ENCODE measurements around the gene FIGNL1.

Gene FIGNL1

DNA sequence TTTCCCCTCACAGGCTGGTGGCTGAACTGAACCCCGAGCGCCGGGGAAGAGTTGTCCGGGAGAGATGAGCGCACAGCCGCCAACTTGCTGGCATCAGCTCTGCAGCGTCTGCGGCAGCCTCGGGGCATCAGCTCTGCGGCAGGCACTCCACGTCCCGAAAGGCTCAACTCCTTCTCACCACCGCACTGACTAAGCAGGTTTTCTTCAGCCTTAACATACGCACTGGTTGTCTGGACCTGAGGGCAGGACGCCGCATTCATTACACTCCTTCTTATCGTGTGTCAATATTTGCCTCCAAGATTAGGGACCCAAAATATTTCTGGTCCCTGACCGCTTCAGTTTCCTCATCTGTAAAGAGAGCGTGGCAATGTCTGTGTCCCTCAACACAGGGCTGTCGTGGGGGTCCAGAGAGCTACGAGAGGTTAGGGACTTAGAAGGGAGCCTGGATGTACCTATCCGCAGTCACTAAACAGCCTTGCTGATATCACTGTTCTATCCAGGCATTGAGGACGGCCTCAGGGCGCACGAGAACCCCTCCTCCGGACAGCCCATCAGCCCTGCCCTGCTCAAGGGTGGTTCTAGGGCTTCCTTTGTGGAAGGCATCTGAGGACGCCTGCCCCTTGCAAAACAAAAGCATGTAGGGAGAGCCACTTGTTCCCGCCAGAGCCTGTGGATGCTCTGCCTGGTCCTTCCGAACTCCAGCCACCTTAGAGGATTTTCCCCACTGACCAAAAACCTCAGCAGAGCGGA lies 42.8 kb upstream of the FIGNL1 start:
- Histone ChIP-seq H3K4me1 (ENCODE audit: insufficient read depth, low read length, poor library complexity, severe bottlenecking) (peaks cover 21% of the 10 kb centered on the region), H3K9me2 (replicated peaks; ENCODE audit: low read depth, low read length) (no peaks in the 10 kb centered on the region), H3F3A (ENCODE audit: low read depth) (no peaks in the 10 kb centered on the region), H3K9me3 (ENCODE audit: insufficient read depth, low read depth, low read length) (no peaks in the 10 kb centered on the region; the same call in 1 of the 2 replicates), H3K4me3 (ENCODE audit: low read length, poor library complexity, severe bottlenecking) (no peak overlapping the region), H3K9ac (ENCODE audit: low read depth, low read length, poor library complexity, severe bottlenecking) (no peak overlapping the region), H3K79me2 (ENCODE audit: insufficient read depth, low read length) (no peaks in the 10 kb centered on the region), H3K36me3 (ENCODE audit: insufficient read depth, low read length) (no peaks in the 10 kb centered on the region), H3K4me2 (ENCODE audit: low read depth, low read length, poor library complexity, severe bottlenecking) (no peak overlapping the region), H2AFZ (ENCODE audit: low read length) (no peak overlapping the region), H4K20me1 (ENCODE audit: insufficient read depth, low read length, poor library complexity, severe bottlenecking) (no peaks in the 10 kb centered on the region), H3K27me3 (ENCODE audit: insufficient read depth, low read length, poor library complexity, severe bottlenecking) (no peaks in the 10 kb centered on the region)
- TF ChIP-seq EZH2phosphoT487 (IDR thresholded peaks at IDR 0.05; ENCODE audit: borderline replicate concordance), result no peak
- TF ChIP-seq, protein P1, sequence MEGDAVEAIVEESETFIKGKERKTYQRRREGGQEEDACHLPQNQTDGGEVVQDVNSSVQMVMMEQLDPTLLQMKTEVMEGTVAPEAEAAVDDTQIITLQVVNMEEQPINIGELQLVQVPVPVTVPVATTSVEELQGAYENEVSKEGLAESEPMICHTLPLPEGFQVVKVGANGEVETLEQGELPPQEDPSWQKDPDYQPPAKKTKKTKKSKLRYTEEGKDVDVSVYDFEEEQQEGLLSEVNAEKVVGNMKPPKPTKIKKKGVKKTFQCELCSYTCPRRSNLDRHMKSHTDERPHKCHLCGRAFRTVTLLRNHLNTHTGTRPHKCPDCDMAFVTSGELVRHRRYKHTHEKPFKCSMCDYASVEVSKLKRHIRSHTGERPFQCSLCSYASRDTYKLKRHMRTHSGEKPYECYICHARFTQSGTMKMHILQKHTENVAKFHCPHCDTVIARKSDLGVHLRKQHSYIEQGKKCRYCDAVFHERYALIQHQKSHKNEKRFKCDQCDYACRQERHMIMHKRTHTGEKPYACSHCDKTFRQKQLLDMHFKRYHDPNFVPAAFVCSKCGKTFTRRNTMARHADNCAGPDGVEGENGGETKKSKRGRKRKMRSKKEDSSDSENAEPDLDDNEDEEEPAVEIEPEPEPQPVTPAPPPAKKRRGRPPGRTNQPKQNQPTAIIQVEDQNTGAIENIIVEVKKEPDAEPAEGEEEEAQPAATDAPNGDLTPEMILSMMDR (conservative IDR thresholded peaks at IDR 0.05; ENCODE audit: low read length), result no peak

DNA sequence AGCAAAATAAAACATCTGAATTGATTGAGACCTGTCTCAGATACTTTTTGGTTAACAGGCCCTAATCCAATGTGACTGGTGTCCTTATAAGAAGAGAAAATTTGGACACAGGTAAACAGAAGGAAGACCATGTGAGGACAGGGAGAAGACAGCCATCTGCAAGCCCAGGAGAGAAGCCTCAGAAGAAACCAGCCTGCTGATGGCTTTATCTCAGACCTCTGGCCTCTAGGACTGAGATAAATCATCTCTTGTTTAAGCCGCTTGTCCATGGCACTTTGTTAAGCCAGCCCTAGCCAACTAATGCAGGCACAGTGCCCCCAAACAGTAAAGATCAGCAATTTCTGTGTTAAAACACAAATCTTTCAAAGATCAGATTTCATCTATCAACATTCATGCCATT lies 41.8 kb upstream of the FIGNL1 start:
- no peak overlapping the region for H3K4me2 ChIP-seq (ENCODE audit: low read depth, low read length, poor library complexity, severe bottlenecking)
- TF ChIP-seq, protein P1 (conservative IDR thresholded peaks at IDR 0.05; ENCODE audit: low read length), result no peak
- TF ChIP-seq EZH2phosphoT487 (IDR thresholded peaks at IDR 0.05; ENCODE audit: borderline replicate concordance), result no peak
- no peaks in the 10 kb centered on the region for H3K36me3 ChIP-seq (ENCODE audit: insufficient read depth, low read length)
- no peaks in the 10 kb centered on the region for H3K9me2 ChIP-seq (replicated peaks; ENCODE audit: low read depth, low read length)
- peaks cover 12% of the 10 kb centered on the region for H3K4me1 ChIP-seq (ENCODE audit: insufficient read depth, low read length, poor library complexity, severe bottlenecking)
- no peaks in the 10 kb centered on the region; the same call in 1 of the 2 replicates for H3K9me3 ChIP-seq (ENCODE audit: insufficient read depth, low read depth, low read length)
- no peak overlapping the region for H2AFZ ChIP-seq (ENCODE audit: low read length)
- no peak overlapping the region for H3K4me3 ChIP-seq (ENCODE audit: low read length, poor library complexity, severe bottlenecking)
- no peak overlapping the region for H3K9ac ChIP-seq (ENCODE audit: low read depth, low read length, poor library complexity, severe bottlenecking)
- H3F3A ChIP-seq (ENCODE audit: low read depth), result no peaks in the 10 kb centered on the region
- H3K27me3 ChIP-seq (ENCODE audit: insufficient read depth, low read length, poor library complexity, severe bottlenecking), result no peaks in the 10 kb centered on the region
- H4K20me1 ChIP-seq (ENCODE audit: insufficient read depth, low read length, poor library complexity, severe bottlenecking), result no peaks in the 10 kb centered on the region
- no peaks in the 10 kb centered on the region for H3K79me2 ChIP-seq (ENCODE audit: insufficient read depth, low read length)

DNA sequence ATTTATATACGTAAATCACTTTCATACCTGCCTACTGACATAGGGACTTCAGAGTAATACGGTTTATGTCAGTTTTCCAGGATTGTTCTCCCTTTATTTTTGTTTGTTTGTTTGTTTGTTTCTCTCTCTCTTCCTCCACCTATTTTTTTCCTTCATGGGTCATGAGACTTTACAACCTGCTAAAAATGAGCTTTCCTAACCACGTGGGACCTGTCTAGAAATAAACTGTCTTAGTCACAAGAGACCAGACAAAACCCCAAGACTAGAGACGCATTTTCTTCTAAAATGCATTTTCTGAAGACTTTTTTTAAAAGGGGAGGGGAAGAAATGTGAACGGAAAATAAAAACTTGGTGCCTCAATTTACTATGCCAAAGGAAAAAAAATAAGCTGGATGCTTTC lies 41.1 kb upstream of the FIGNL1 start:
- no peaks in the 10 kb centered on the region; the same call in 1 of the 2 replicates for H3K9me3 ChIP-seq (ENCODE audit: insufficient read depth, low read depth, low read length)
- no peak overlapping the region for H3K4me3 ChIP-seq (ENCODE audit: low read length, poor library complexity, severe bottlenecking)
- H3K9me2 ChIP-seq (replicated peaks; ENCODE audit: low read depth, low read length), result no peaks in the 10 kb centered on the region
- peaks cover 6% of the 10 kb centered on the region for H3K4me1 ChIP-seq (ENCODE audit: insufficient read depth, low read length, poor library complexity, severe bottlenecking)
- H3K36me3 ChIP-seq (ENCODE audit: insufficient read depth, low read length), result no peaks in the 10 kb centered on the region
- no peak overlapping the region for H2AFZ ChIP-seq (ENCODE audit: low read length)
- H3F3A ChIP-seq (ENCODE audit: low read depth), result no peaks in the 10 kb centered on the region
- TF ChIP-seq EZH2phosphoT487 (IDR thresholded peaks at IDR 0.05; ENCODE audit: borderline replicate concordance), result no peak
- TF ChIP-seq, protein P1 (conservative IDR thresholded peaks at IDR 0.05; ENCODE audit: low read length), result no peak
- H4K20me1 ChIP-seq (ENCODE audit: insufficient read depth, low read length, poor library complexity, severe bottlenecking), result no peaks in the 10 kb centered on the region
- H3K27me3 ChIP-seq (ENCODE audit: insufficient read depth, low read length, poor library complexity, severe bottlenecking), result no peaks in the 10 kb centered on the region
- no peaks in the 10 kb centered on the region for H3K79me2 ChIP-seq (ENCODE audit: insufficient read depth, low read length)
- H3K9ac ChIP-seq (ENCODE audit: low read depth, low read length, poor library complexity, severe bottlenecking), result no peak overlapping the region
- H3K4me2 ChIP-seq (ENCODE audit: low read depth, low read length, poor library complexity, severe bottlenecking), result no peak overlapping the region

Data from Loucy (cell line).